Retinal pigment epithelial cell (primary cell): ENCODE data around the gene USP11.

Experiments used
- DNase-seq: peaks from one replicate; pipeline ENCODE4 v3.0.0-alpha.2; 2010; ENCODE audit warnings: low read depth
- H3K4me3 ChIP-seq: 2 replicates; pipeline ENCODE4 v1.5.1; 2011; ENCODE audit warnings: mild to moderate bottlenecking, low read length, control low read depth, moderate library complexity
- TF ChIP-seq, protein P1 (sequence below): conservative IDR thresholded peaks from 2 replicates; pipeline ENCODE4 v1.5.1; 2011; ENCODE audit warnings: low read depth, low read length, control low read depth, inconsistent platforms

Gene USP11

DNA sequence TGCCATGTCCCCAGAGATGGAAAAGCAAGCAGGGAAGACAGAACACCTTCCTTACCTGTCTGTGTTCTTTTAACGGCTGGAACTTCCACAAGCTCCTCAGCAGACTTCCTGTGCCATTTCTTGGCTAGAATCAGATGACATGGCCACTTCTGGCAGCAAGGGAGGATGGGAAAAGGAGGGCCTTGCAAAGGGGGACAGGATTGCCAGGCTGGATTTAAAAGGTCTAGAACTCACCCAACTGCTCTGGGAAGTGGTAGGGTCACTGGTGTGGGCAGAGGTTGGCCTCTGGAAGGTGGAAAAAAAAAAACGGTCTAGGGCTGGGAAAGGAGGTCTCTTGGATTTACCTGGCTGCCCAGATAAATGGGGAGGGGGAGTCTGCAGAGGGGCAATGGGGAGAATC, 1.6 kb upstream of the USP11 start:
- H3K4me3 ChIP-seq: no peak overlapping the region
- TF ChIP-seq, protein P1, sequence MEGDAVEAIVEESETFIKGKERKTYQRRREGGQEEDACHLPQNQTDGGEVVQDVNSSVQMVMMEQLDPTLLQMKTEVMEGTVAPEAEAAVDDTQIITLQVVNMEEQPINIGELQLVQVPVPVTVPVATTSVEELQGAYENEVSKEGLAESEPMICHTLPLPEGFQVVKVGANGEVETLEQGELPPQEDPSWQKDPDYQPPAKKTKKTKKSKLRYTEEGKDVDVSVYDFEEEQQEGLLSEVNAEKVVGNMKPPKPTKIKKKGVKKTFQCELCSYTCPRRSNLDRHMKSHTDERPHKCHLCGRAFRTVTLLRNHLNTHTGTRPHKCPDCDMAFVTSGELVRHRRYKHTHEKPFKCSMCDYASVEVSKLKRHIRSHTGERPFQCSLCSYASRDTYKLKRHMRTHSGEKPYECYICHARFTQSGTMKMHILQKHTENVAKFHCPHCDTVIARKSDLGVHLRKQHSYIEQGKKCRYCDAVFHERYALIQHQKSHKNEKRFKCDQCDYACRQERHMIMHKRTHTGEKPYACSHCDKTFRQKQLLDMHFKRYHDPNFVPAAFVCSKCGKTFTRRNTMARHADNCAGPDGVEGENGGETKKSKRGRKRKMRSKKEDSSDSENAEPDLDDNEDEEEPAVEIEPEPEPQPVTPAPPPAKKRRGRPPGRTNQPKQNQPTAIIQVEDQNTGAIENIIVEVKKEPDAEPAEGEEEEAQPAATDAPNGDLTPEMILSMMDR: no peak
- no peak for DNase-seq

DNA sequence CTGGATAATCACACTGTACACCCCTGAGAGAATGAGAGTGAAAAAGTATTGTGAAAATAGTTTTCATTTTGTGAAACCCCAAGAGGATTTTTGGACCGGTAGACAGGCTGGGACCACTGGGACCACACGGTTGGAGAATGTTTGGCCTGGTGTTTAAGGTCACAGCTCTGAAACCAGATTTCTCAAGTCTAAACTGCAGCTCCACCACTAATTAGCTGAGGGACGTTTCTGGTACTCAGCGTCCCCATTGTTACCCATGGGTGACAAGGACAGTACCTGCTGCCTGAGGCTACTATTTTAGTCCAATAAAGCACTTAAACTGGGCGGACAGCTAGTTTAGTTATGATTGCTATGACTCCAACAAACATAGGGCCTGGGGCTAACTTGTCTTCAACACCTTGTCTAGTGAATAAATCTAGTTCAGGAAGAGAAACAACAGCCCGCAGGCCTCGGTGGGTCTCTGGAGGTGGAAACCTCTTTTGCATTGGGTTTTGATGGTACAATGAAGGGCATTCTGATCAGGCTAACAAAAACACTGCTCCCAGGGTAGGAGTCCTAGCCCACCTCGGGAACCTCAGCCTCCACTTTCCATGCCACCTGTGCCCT, 509 bp upstream of the USP11 start:
- peak overlapping the region; percentile 72 for H3K4me3 ChIP-seq
- TF ChIP-seq, protein P1: no peak
- no peak for DNase-seq

DNA sequence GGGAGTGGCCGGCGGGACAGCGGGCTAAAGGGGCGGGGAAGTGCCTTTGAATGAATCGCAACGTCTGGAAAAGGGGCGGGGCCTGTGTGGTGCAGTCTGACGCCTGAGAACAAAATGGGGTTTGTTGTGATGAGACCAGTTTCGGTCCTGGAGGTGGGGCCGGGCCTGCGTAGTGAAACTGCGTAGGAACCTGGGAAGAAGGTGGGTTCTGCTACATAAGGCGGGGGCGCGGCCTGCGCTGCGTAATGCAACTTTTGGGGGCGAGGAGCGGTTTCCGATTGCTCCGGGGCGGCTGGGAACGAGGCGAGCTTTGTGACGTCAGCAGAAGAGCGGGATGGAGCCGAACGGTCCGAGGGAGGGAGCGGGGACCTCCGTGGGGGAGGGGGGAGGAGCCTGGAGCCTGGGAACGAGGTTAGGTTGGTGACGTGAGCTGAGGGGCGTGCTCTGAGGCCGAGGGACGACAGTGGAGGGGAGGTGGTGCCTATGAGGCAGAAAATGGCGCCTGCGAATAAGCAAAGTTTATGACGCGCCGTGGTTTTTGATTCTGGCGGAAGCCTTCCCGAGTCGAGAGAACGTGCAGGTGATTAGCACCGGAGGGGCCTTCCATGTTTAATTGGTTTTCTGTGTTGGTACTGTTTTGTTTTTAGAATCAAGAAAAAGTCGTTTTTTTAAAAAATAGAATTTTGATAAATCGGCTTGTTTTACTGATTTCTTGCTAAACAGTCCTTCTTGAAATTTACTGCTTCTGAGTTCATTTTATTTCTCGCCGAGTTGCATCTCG, 714 bp downstream of the USP11 start:
- DNase-seq: peak; percentile 87
- peak overlapping the region; percentile 72 for H3K4me3 ChIP-seq
- TF ChIP-seq, protein P1: no peak

DNA sequence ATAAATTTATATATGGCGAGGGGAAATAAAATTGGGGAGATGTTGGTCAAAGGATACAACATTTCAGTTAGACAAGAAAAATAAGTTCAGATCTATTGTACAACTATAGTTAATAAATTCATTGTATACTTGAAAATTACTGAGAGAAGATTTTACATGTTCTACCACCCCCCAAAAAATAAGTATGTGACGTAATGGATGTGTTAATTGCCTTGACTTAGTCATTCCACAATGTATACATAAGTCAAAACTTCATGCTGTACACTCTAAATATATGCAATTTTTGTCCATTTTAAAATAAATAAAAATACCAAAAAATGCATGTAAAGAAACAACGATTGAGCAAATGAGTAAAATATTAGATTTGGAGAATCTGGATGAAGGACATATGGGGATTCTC, 1.8 kb downstream of the USP11 start:
- H3K4me3 ChIP-seq: peak overlapping the region; percentile 72
- DNase-seq: no peak
- TF ChIP-seq, protein P1: no peak

DNA sequence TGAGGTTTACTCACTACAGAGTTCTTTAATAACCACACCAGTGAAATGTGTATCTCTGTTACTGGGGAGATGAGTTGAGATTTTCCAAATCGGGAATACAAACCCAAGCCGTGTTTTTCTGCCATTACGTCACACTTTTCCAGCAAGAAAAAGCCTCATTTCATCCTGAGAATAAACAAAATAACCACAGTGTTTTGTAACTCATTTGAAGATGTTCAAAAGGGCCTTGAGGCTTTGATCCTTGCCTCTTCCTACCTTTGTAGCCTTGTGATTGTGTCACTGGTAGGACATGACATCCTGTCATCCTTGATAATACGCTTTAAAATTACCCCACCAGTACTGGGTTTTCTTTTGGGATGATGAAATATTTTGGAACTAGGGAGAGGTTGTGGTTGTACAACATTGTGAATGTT, 2.9 kb downstream of the USP11 start:
- DNase-seq: no peak
- H3K4me3 ChIP-seq: no peak overlapping the region
- TF ChIP-seq, protein P1: no peak

DNA sequence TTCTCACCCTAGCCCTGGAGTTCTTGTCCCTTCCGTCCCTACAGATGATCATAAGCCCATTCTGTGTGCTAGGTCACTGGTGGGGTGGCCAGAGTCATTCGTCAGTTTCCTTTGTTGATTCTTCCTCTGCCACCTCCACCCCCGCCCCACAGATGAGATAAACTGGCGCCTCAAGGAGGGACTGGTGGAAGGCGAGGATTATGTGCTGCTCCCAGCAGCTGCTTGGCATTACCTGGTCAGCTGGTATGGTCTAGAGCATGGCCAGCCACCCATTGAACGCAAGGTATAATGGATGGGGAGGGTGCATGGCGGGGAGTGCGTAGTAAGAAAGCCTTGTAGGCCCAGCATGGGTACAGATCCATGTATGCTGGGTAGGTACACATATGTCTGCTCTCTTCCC, 6.4 kb downstream of the USP11 start:
- no peak for DNase-seq
- no peak overlapping the region for H3K4me3 ChIP-seq
- TF ChIP-seq, protein P1: no peak

DNA sequence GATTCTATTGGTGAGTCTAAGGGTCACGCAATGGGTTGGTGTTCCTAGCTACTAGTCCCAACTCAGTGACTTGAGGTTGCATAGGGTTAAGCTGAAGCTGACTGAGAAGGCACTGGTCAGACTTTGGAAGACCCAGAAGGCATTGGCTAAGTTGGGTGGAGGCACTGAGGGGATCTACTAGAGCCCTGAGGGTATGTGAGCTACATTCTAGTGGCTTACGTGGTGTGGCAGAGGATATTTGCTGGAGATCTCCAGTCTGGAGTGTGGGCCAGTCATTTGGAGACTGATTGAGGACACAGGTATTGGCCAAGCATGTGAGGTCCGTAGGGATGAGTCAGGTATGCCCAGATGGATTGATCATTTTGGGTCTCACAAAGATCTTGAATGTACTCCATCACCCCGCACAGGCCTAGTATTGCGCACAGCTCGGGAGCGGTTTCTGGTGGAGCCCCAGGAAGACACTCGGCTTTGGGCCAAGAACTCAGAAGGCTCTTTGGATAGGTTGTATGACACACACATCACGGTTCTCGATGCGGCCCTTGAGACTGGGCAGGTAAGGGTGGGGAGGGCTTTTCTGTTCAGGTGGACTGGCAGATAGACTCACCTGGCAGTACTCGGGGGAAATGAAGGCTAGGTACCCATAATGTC, 7.2 kb downstream of the USP11 start:
- no peak for DNase-seq
- H3K4me3 ChIP-seq: no peak overlapping the region
- TF ChIP-seq, protein P1: no peak
